Measurements from ENCODE around the gene NELFE.
"Not testable (repeated sequence)": the region's sequence is repeated elsewhere in the genome, so short reads cannot be mapped to it uniquely, and the experiment has no call there.

NELFE gene

GRCh38 chr6:31915351-31915750 is 43.4 kb downstream of the NELFE start:
- DNase-seq = no peak

GRCh38 chr6:31911826-31912585 is 46.8 kb downstream of the NELFE start:
- DNase-seq = no peak

DNA sequence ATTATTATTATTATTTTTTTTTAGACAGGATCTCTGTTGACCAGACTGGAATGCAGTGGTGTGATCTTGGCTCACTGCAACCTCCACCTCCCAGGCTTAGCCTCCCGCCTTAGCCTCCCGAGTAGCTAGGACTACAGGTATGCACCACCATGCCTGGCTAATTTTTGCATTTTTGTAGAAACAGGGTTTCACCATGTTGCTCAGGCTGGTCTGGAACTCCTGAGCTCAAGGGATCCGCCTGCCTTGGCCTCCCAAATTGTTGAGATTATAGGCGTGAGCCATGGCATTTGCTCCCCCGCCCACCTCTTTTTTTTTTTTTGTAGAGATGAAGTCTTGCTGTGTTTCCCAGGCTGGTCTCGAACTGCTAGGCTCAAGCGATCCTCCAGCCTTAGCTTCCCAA is 49.5 kb downstream of the NELFE start:
- DNase-seq = not testable (repeated sequence)

DNA sequence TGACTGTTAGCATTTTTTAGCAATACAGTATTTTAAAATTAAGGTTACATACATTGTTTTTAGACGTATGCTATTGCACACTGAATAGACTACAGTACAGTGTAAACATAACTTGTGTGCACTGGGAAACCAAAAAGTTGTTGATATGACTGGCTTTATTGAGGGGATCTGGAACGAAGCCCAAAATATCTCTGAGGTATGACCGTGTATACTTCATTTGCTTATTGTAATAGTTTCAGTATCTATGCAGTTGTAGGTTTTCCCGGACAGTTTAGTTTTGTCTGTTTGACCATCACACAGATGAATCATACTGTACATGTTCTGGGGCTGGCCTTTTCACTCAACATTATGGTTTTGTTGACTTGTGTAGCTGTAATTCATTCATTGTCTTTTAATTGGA is 50.0 kb downstream of the NELFE start:
- DNase-seq = no peak

DNA sequence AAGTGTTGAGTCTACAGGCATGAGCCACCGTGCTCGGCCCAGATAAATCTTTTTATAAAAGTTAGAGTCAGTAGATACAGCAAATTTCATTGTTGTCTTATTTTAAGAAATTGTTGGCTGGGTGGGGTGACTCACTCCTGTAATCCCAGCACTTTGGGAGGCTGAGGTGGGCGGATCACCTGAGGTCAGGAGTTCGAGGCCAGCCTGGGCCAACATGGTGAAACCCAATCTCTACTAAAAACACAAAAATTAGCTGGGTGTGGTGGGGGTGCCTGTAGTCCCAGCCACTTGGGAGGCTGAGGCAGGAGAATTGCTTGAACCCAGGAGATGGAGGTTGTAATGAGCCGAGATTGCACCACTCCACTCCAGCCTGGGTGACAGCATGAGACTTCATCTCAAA is 50.5 kb downstream of the NELFE start:
- not testable (repeated sequence) for DNase-seq

GRCh38 chr6:31907158-31907813 is 51.5 kb downstream of the NELFE start:
- no peak for DNase-seq

DNA sequence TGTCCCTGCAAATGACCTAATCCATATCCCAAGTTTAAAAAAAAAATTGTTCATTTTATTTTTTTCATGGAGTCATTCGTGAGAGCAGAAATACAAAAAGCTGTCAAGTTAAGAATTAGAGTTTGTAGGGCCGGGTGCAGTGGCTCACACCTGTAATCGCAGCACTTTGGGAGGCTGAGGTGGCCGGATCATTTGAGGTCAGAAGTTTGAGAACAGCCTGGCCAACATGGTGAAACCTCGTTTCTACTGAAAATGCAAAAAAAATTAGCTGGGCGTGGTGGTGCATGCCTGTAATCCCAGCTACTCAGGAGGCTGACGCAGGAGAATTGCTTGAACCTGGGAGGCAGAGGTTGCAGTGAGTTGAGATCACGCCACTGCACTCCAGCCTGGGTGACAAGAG is 52.0 kb downstream of the NELFE start:
- DNase-seq = not testable (repeated sequence)

DNA sequence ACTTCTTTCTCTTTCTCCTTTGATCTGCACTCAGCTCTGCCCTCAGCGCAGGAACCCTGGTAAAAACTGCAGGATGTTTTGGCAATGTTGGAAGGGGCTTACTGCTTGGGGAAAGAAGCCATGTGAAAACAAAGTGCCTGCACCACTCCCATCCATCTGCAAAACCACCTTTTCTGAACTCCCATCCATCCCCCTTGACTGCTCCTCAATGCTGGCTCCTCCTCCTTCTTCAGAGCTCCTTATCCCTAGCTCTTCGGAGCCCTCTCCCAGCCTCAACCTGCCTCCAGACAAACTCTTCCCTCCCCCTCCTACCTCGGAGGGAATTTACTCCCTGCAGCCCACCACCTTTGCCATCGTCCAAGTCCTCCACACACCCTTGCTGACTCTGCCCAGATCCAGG is 52.6 kb downstream of the NELFE start:
- no peak for DNase-seq

DNA sequence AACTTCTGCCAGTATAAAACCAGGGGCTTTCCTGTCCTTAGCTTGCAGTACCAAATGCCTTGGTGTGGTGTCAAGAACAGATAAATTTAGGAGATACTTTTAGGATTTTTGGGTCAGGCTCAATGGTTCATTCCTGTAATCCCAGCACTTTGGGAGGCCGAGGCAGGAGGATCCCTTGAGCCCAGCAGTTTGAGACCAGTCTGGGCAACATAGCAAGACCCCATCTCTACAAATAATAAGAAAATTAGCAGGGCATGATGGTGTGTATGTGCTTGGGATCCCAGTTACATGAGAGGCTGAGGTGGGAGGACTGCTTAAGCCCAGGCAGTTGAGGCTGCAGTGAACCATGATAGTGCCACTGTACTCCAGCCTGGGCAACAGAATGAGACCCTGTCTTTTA is 53.7 kb downstream of the NELFE start:
- no peak for DNase-seq

DNA sequence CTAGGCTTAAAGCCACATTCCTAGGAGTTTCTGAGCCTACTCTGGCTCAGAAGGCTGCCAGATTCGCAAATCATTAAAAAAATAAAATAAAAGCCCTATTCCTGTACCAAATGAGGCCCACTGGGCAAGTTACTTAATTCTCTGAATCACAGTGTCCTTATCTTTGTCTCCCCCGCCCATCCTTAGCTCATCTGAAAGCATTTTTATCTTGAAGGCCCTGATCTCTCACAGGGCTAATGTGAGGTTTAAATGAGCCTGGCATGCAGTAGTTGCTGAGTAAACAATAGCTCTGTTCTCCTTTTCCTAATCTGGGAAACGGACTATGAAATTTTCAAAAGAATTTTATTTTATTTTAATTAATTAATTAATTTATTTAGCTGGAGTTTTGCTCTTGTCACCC is 54.8 kb downstream of the NELFE start:
- no peak for DNase-seq

Measured in activated CD8-positive, alpha-beta memory T cell treated with anti-CD3 and anti-CD28 coated beads, Interleukin-2, amount 50 U/mL, for 48 hours (primary cell).